ENCODE data around the gene FANCC.
"Not testable (repeated sequence)": the region's sequence is repeated elsewhere in the genome, so short reads cannot be mapped to it uniquely, and the experiment has no call there.

Gene FANCC

GRCh38 chr9:95327239-95327865 lies 9.8 kb upstream of the FANCC start:
- no peak for DNase-seq

- no peak for DNase-seq
Observed at GRCh38 chr9:95325221-95325620, 7.7 kb upstream of the FANCC start.

GRCh38 chr9:95317893-95318211 lies 343 bp upstream of the FANCC start:
- no peak for DNase-seq

GRCh38 chr9:95316794-95317118 lies 753 bp downstream of the FANCC start:
- DNase-seq, result peak; percentile 30

GRCh38 chr9:95316274-95316673 lies 1.2 kb downstream of the FANCC start:
- no peak for DNase-seq

GRCh38 chr9:95315108-95315746 lies 2.3 kb downstream of the FANCC start:
- DNase-seq, result no peak

GRCh38 chr9:95313010-95313498 lies 4.5 kb downstream of the FANCC start:
- DNase-seq, result no peak

- DNase-seq, result no peak
Observed at GRCh38 chr9:95311961-95312360, 5.5 kb downstream of the FANCC start.

- no peak for DNase-seq
Observed at GRCh38 chr9:95307538-95307937, 10.0 kb downstream of the FANCC start.

- DNase-seq, result no peak
Observed at GRCh38 chr9:95306819-95307218, 10.7 kb downstream of the FANCC start.

- no peak for DNase-seq
Observed at GRCh38 chr9:95305770-95306492, 11.6 kb downstream of the FANCC start.

- DNase-seq, result no peak
Observed at GRCh38 chr9:95302479-95302878, 15.0 kb downstream of the FANCC start.

GRCh38 chr9:95297760-95298159 lies 19.7 kb downstream of the FANCC start:
- DNase-seq, result no peak

- DNase-seq, result no peak
Observed at GRCh38 chr9:95297316-95297715, 20.2 kb downstream of the FANCC start.

GRCh38 chr9:95296761-95297160 lies 20.7 kb downstream of the FANCC start:
- DNase-seq, result no peak

- DNase-seq, result not testable (repeated sequence)
Observed at GRCh38 chr9:95293296-95293695, 24.2 kb downstream of the FANCC start.

- DNase-seq, result no peak
Observed at GRCh38 chr9:95292226-95292625, 25.3 kb downstream of the FANCC start.

- no peak for DNase-seq
Observed at GRCh38 chr9:95286151-95286550, 31.4 kb downstream of the FANCC start.

- no peak for DNase-seq
Observed at GRCh38 chr9:95285307-95285706, 32.2 kb downstream of the FANCC start.

GRCh38 chr9:95284162-95285080 lies 33.1 kb downstream of the FANCC start:
- no peak for DNase-seq

GRCh38 chr9:95283673-95284072 lies 33.8 kb downstream of the FANCC start:
- DNase-seq, result no peak

GRCh38 chr9:95282332-95282731 lies 35.2 kb downstream of the FANCC start:
- no peak for DNase-seq

- DNase-seq, result no peak
Observed at GRCh38 chr9:95280745-95281144, 36.8 kb downstream of the FANCC start.
